Transverse colon (tissue), 4 donors: ENCODE data around the gene PCNX4. TPM values are rescaled to one million over a fixed set of nuclear protein-coding genes. Genes with fewer than 3 reads are reported as not detected.
A peak's percentile ranks its signal among the peaks of the same experiment; 100 is the strongest.

Source experiments
- DNase-seq: peaks from one replicate; pipeline ENCODE4 v3.0.0-alpha.2; 2019
- H3K27ac ChIP-seq, 4 donors: fragments of 200-600 bp; sonication (generic); 2 replicates each; pipeline ENCODE4 v1.5.1; 2016 to 2018; ENCODE audit warnings: inconsistent platforms in 4 of 4
- H3K27me3 ChIP-seq: fragments of 200-600 bp; sonication (generic); 2 replicates; pipeline ENCODE4 v1.5.1; 2017; ENCODE audit warnings: inconsistent platforms
- H3K36me3 ChIP-seq, 4 donors: fragments of 200-600 bp; sonication (generic); 2 replicates each; pipeline ENCODE4 v1.5.1; 2017 to 2019; ENCODE audit warnings: inconsistent platforms in 4 of 4
- H3K4me1 ChIP-seq, 4 donors: fragments of 200-600 bp; sonication (generic); 2 replicates each; pipeline ENCODE4 v1.5.1; 2017 to 2020; ENCODE audit warnings: inconsistent platforms in 4 of 4
- H3K4me3 ChIP-seq, 4 donors: fragments of 200-600 bp; sonication (generic); 1 replicate in 1 of 4; 2 replicates in 3 of 4; pipeline versions ENCODE4 v1.5.1 to v1.6.1; 2017 to 2019; ENCODE audit warnings: inconsistent platforms in 4 of 4
- H3K9me3 ChIP-seq, 2 donors: fragments of 200-600 bp; sonication (generic); 2 replicates each; pipeline ENCODE4 v1.5.1; 2017 to 2019; ENCODE audit warnings: inconsistent platforms in 2 of 2
- EP300 ChIP-seq: sonication (generic); formaldehyde crosslinking; IDR thresholded peaks from one replicate; pipeline ENCODE4 v1.6.1; 2017; ENCODE audit warnings: antibody characterized with exemption, low read depth
- POLR2A ChIP-seq: fragments of 450-650 bp; IDR thresholded peaks from one replicate; pipeline ENCODE4 v1.6.1; 2016; ENCODE audit warnings: antibody characterized with exemption, mild to moderate bottlenecking, moderate library complexity
- POLR2AphosphoS5 ChIP-seq, 3 donors: sonication (generic); formaldehyde crosslinking; IDR thresholded peaks; one replicate each; pipeline ENCODE4 v1.6.1; 2016; ENCODE audit warnings: antibody characterized with exemption in 3 of 3
- WGBS, 2 donors: methylation state at CpG; one replicate each; pipeline ENCODE4 v1.1.5; 2018; ENCODE audit warnings: low coverage in 1 of 2; 5-methylcytosine and 5-hydroxymethylcytosine counted together
- in situ Hi-C, 4 donors: fragments of 200-750 bp; cut with MboI; loops; one replicate each; pipeline versions ENCODE4 v1.15.0 to v1.15.1; 2017; ENCODE audit warnings: low sequenced_read_pairs in 3 of 4, low pct_ligation_motif_present in 1 of 4, low pct_unique_long_range_greater_than_20kb in 1 of 4
- intact Hi-C: fragments of 100-400 bp; cut with DNase I; formaldehyde crosslinking; loops from one replicate; pipeline ENCODE4 v1.15.1; 2023; ENCODE audit warnings: low total_unique reads
- total RNA-seq, 4 donors: library from RNA; depleted of rRNA; stranded (reverse); fragments of >200 nt; gene quantifications; one replicate each; pipeline ENCODE4 v1.1.0, GENCODE V29; 2016
- TF ChIP-seq, protein P1 (sequence below), 5 experiments: fragments of 200-600 bp in 3 of 5; fragments of 450-650 bp in 2 of 5; sonication (generic) in 3 of 5; IDR thresholded peaks; 1 replicate in 2 of 5; 2 replicates in 3 of 5; pipeline ENCODE4 v1.5.1; 2016 to 2017; ENCODE audit warnings: antibody characterized with exemption in 5 of 5, inconsistent platforms in 3 of 5, mild to moderate bottlenecking in 2 of 5, moderate library complexity in 1 of 5

The PCNX4 gene
- total RNA-seq, 4 donors from 2014 or later = 32.9 to 118 (median 54.8) TPM

DNA sequence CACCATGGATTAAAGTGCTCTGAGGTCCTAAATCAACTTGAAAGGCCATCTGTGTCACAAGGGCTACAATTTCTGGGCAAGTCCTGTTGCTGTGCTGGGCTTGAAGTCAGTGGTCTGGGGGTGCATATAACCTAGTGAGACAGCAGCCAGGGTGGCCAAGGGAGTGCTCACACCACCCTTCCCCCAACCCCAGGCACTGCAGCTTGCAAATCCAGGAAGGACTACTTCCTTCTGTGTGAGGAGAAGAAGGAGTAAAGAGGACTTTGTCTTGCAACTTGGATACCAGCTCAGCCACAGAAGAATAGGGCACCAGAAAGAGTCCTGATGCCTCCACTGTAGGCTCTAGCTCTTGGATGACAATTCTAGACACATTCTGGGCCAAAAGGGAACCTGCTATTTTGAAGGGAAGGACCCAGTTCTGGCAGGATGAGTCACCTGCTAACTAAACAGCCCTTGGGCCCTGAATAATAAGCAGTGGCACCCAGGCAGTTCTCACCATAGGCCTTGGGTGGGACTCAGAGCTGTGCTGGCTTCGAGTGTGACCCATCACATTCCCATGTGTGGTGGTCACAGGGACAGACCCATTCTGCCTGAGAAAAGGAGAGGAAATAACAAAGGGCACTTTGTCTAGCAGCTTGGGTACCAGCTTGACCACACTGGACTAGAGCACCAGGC lies 106.0 kb downstream of the PCNX4 start:
- WGBS, 2 donors = 64% methylated on average over 1 of the region's 1 CpG; no CpG with 5 or more reads in 1 of the 2 donors
- H3K4me3 ChIP-seq = no peak overlapping the region
- no peak for DNase-seq
- in situ Hi-C loops = loop anchor here in 1 of 4 donors (25.0 kb wide), 1 partner anchor 365 kb away; no protein-coding TSS in a partner anchor
- TF ChIP-seq POLR2AphosphoS5 (IDR thresholded peaks at IDR 0.05) (no peak), EP300 (no peak), POLR2A (no peak)
- TF ChIP-seq, protein P1, sequence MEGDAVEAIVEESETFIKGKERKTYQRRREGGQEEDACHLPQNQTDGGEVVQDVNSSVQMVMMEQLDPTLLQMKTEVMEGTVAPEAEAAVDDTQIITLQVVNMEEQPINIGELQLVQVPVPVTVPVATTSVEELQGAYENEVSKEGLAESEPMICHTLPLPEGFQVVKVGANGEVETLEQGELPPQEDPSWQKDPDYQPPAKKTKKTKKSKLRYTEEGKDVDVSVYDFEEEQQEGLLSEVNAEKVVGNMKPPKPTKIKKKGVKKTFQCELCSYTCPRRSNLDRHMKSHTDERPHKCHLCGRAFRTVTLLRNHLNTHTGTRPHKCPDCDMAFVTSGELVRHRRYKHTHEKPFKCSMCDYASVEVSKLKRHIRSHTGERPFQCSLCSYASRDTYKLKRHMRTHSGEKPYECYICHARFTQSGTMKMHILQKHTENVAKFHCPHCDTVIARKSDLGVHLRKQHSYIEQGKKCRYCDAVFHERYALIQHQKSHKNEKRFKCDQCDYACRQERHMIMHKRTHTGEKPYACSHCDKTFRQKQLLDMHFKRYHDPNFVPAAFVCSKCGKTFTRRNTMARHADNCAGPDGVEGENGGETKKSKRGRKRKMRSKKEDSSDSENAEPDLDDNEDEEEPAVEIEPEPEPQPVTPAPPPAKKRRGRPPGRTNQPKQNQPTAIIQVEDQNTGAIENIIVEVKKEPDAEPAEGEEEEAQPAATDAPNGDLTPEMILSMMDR (IDR thresholded peaks at IDR 0.05) = no peak
- H3K9me3 ChIP-seq = no peaks in the 10 kb centered on the region
- H3K27me3 ChIP-seq = no peaks in the 10 kb centered on the region
- H3K4me1 ChIP-seq = no peaks in the 10 kb centered on the region
- no peak overlapping the region for H3K27ac ChIP-seq
- H3K36me3 ChIP-seq = no peaks in the 10 kb centered on the region
- intact Hi-C loops = no loop called here

DNA sequence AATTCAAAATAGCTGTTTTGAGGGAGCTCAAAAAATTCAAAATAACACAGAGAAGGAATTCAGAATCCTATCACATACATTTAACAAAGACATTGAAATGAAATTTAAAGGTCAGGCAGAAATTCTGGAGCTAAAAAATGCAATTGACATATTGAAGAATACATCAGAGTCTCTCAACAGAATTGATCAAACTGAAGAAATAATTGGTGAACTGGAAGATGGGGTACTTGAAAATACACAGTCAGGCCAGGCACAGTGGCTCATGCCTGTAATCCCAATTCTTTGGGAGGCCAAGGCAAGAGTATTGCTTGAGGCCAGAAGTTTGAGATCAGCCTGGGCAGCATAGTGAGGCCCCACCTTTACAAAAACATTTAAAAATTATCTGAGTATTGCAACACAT lies 107.6 kb downstream of the PCNX4 start:
- no peaks in the 10 kb centered on the region for H3K36me3 ChIP-seq
- H3K4me3 ChIP-seq = no peak overlapping the region
- no peak for TF ChIP-seq POLR2AphosphoS5 (IDR thresholded peaks at IDR 0.05)
- no peak for TF ChIP-seq EP300
- TF ChIP-seq POLR2A = no peak
- TF ChIP-seq, protein P1 (IDR thresholded peaks at IDR 0.05) = no peak
- intact Hi-C loops = no loop called here
- no peaks in the 10 kb centered on the region for H3K27me3 ChIP-seq
- peaks cover 0 to 8% (median 4%) of the 10 kb centered on the region in 4 donors for H3K4me1 ChIP-seq
- DNase-seq = no peak
- in situ Hi-C loops = loop anchor here in 1 of 4 donors (25.0 kb wide), 1 partner anchor 363 kb away; no protein-coding TSS in a partner anchor
- H3K27ac ChIP-seq = no peak overlapping the region
- no peaks in the 10 kb centered on the region for H3K9me3 ChIP-seq

DNA sequence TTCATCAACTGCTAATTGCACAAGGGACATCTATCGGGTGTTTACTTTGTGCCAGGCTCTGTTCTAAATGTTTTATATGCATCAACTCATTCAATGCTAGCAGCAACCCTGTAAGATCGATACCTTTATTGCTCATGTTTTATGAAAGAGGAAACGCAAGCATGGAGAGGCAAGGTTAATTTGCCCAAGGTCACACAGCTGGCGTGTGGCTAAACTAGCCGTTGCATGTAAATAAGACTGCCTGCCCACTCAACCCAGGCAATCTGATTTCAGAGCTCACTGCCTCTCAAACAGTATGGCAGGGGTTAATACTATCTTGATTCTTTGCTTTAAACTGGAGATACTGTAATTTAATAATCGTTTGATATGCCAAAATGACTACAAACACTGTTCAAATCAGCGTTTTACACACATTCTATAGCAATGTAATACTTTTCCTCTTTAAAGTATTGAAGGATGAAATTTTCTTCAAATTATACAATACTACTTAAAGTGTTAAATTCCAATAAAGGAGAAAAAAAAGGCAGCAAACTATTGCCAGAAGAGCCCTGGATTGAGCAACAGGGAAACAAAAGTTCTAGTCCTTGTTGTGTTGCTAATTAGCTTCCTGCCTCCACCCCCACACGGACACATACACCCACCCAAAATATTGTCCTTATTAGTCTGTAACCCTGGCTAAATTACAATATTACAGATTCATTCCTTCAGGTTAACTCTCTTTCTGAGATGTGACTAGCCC lies 112.5 kb downstream of the PCNX4 start:
- in situ Hi-C loops = no loop called here
- Histone ChIP-seq H3K9me3 (no peaks in the 10 kb centered on the region), H3K27ac (no peak overlapping the region), H3K4me3 (no peak overlapping the region), H3K4me1 (peaks cover 0 to 12% (median 4%) of the 10 kb centered on the region in 4 donors), H3K36me3 (no peaks in the 10 kb centered on the region), H3K27me3 (no peaks in the 10 kb centered on the region)
- peak; percentile 36 for DNase-seq
- 26 to 35% methylated on average over 6 to 8 of the region's 8 CpGs for WGBS, 2 donors
- intact Hi-C loops = no loop called here
- TF ChIP-seq EP300 = no peak
- TF ChIP-seq, protein P1 (IDR thresholded peaks at IDR 0.05) = no peak
- TF ChIP-seq POLR2A = no peak
- no peak for TF ChIP-seq POLR2AphosphoS5 (IDR thresholded peaks at IDR 0.05)
